NCI-H446 treated with DMSO at 0.1 percent for 48 hours (cell line): Measurements from ENCODE around the gene IER5.
A peak's percentile ranks its signal among the peaks of the same experiment; 100 is the strongest.

Experiments
- DNase-seq: peaks from one replicate; lab custom pipeline; 2025; lab: John Stamatoyannopoulos, UW

The IER5 gene

DNA sequence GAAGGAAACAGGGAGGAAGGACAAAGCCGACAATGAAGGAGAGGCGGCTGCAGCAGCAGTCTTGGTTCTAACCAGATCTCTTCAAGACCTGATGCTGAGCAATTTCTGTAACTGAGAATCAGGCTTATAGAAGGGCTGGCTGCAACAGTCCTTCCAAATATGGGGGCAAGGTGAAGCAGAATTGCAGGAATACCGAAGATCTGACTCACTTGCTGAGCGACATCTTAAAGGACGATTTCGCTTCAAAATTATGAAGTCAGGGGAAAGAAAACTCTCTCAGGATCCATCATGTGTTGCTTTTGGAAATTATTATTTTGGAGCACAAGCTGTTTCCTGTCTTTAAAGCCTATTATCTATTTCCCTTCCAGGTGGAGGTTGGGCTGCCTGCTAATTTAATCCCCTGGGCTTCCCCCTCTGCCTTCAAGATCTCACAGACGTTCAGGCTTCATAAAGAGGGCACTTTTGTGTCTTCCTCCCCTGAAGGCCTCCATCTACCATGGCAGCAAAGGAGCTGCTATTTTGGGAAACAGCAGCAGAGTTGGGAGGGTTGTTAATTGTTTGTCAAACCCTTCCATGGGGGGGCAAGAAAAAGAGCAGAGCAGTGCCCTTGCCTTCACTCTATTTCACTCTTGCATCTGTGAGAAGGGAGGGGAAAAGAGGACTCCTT, 10.8 kb upstream of the IER5 start:
- DNase-seq: no peak

DNA sequence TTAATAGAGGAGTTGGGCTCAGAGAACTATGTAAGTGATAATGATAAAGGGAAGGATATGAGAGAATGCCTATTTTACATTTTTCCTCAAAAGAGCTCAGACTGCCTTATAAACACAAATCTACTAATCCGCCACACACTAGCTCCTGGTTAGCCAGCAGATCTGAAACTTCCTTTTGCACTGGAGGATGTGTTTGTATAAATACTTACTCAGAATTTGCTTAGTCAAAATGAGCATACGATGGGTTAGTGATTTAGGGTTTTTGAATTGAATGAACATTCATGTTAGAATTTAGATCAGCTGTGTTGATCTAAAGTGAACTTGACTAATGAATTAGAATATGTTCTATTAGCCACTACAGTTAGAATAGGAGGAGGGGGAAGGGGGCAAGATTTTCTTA, 9.1 kb upstream of the IER5 start:
- DNase-seq: no peak

DNA sequence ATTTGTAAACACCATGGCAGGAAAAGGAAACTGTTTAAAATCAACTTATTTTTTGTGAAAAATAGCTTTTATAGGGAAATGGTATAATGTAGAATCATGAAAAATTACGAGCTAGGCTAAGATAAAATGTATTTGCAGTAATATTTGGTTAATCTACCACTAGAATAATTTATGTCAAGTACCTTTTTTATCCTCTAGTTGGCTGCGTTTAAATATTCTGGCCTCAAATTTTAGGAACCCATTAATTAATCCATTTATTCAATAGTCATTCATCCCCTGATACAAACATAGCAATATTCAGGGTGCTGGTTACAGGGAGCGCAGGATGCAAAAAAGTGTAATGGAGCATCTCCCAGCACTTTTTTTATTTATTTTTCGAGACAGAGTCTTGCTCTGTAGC, 8.6 kb upstream of the IER5 start:
- no peak for DNase-seq

GRCh38 chr1:181080556-181080955, 7.9 kb upstream of the IER5 start:
- DNase-seq: no peak

DNA sequence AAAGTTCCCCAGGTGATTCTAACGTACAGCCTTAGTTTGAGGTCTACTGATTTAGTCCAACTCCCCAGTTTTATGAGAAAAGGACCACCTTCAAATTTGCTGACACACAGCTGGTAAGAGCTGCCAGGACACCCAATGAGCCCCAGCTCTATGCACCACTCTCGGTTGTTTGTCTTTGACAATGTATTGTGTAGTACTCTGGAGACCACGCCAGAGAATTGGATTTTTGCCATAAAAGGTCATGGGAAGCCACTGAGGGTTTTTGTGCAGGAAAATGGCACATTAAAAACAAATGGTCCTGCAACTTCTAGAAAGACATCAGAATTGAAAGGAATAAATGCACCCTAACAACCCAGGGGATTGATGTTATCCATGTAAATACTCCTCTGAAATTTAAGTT, 7.1 kb upstream of the IER5 start:
- DNase-seq: no peak

DNA sequence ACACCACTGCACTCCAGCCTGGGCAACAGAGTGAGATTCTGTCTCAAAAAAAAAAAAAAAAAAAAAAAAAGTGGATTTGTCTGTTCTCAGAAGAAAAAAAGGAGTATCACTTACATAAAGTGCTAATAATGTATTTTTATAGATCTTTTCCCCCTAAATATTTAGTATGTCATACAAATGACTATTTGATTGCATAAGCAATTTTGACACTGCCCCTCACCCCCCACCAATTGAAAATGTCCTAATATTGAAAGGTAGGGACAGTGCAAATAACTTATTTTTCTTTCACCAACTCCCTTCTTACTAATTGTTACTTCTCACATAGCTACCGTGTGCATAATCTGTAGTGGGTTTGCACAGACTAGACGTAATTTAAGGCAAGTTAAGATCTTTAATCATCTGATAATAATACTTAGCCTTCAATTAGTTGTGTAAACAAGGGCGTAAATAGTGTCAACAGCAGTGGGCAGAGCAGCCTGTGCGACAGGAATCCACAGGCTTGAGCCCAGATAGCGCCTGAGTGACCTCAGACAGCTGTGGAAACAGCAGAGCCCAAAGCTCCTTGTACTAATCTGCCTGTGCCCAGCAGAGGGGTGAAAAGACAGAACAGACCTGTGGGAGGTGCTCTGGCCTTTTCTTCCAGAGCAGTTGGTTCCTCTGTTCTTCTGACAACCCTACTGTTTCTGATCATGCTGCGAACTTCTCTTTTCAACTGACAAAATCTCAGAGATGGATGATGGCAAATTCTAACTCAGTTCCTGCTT, 4.5 kb upstream of the IER5 start:
- DNase-seq: peak; percentile 29

DNA sequence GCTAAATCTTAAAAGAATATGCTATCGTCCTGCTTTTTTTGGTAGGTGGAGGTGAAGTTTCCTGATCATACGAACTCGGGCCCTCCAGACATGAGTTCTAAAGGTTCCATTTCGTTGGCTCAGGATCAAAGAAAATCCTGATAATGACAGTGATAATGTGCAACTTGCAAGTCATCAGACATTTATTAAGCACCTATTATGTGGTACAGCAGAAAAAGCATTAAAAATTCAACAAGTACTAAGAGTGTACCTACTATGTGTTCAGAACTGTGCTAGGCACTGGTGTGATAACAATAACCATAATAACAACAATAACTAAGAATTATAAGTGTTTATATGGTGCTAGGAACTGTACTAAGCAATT, 3.9 kb upstream of the IER5 start:
- DNase-seq: no peak

GRCh38 chr1:181086091-181086490, 2.4 kb upstream of the IER5 start:
- DNase-seq: no peak

- DNase-seq: no peak
These were observed 1.6 kb upstream of the IER5 start for GRCh38 chr1:181086926-181087325.

DNA sequence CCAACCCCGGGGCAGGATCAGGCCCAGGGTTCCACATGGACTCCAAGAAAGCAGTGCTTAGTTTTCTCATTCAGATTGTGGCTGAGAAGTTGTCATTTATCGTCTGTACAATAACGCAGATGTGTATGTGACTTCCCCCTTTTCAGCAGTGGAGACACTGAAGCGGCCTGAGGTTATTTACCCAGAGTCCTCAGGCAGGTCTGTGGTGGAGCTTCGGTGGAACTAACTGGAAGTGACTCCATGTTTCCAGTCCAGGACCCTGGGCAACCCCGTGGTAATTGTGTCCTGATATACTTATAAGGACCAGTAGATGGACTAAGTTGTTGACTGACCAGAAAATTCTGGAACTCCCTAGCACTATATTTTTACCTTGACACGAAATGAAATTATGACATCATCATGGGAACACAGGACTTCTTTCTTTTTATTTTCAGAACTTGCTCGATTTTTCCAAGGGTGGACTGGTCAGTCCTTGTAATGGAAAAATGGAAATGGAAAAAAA, 1.0 kb upstream of the IER5 start:
- DNase-seq: no peak

GRCh38 chr1:181089017-181089675, 646 bp downstream of the IER5 start:
- DNase-seq: no peak

DNA sequence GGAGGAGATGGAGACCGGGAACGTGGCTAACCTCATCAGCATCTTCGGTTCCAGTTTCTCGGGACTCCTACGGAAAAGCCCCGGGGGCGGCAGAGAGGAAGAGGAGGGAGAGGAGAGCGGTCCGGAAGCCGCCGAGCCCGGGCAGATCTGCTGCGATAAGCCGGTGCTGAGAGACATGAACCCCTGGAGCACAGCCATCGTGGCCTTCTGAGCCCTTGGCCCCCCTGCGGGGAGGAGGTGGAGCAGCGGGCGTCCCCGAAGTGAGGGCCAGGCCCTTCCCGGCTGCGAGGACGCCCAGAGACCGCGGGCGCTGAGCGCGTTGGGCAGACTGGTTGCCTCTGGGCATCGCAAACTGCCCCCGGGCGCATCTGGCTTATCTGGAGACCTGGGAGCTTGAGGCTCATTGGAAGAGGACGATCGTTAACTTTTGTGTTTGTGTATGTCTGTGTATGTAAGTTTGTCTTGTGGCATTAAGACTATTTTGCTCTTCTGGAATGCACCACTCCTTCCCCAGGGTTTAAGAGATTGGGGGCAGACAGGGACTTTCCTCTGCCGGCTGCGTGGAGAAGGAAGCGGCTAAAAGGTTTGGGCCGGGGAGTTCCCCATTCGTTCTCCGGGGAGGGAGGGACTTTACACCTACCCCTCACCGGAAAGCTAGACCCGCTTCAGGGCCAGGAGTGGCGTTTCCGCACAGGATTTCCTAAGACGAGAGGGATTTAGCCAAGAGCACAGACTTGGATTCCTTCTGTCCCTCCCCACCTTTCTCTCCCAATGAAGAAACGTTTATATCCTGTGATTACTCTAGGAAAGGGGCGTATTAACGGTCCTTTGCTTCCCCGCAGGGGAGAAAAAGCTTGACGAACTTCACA, 1.4 kb downstream of the IER5 start:
- no peak for DNase-seq

GRCh38 chr1:181090641-181091126, 2.2 kb downstream of the IER5 start:
- DNase-seq: no peak

GRCh38 chr1:181091309-181092040, 3.0 kb downstream of the IER5 start:
- DNase-seq: no peak

- DNase-seq: no peak
These were observed 3.6 kb downstream of the IER5 start for GRCh38 chr1:181092056-181092455.

GRCh38 chr1:181092883-181093458, 4.5 kb downstream of the IER5 start:
- DNase-seq: no peak

- no peak for DNase-seq
These were observed 6.1 kb downstream of the IER5 start for GRCh38 chr1:181094416-181095212.

DNA sequence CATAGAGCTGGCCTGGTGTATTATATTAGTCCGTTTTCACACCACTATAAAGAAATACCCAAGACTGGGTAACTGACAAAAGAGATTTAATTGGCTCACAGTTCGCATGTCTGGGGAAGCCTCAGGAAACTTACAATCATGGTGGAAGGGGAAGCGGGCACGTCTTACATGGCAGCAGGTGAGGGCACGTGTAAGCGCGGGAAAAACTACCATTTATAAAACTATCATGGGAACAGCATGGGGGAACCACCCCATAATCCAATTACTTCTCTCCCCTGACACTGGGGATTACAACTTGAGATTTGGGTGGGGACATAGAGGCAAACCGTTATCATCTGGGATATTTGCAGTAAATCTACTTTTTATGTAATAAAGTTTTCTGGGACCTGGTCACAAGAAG, 6.8 kb downstream of the IER5 start:
- no peak for DNase-seq

DNA sequence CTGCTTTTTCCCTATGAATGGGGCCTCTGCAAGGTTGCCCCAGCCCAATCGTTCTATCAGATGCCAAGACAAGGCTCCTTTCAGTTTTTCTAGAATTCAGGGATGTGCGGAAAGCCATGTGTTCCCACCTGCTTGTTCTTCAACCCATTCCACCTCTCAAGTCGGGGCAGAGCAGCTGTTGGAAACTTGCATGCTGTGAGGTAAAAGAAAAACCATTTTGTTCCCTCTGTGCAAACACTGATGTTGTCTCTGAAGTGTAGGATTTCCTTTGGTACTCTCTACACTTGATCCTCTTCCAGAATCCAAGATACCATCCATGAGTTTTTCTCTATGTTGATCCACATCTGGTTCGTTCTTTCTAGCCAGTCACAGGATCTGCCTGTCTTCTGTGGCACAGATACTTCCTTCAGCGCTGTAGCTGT, 7.3 kb downstream of the IER5 start:
- no peak for DNase-seq

GRCh38 chr1:181097242-181097641, 8.7 kb downstream of the IER5 start:
- no peak for DNase-seq
